GM12878 (cell line): ENCODE measurements around the gene FYB1. TPM values are rescaled to one million over a fixed set of nuclear protein-coding genes. Genes with fewer than 3 reads are reported as not detected.

Experiments used
- ATAC-seq: fragments of 200-7000 bp; cut with Tn5 transposase; 3 replicates; pipeline ENCODE4 v1.9.1; 2020; ENCODE audit warnings: mild to moderate bottlenecking, moderate library complexity
- Bru-seq: library from RNA; stranded (reverse); fragments of 400-500 nt; gene quantifications from one replicate; lab custom pipeline; 2021; lab: Mats Ljungman, UMichigan
- BruChase-seq, 2 experiments: library from RNA; stranded (reverse); fragments of 400-500 nt; gene quantifications; one replicate each; lab custom pipeline; 2021; lab: Mats Ljungman, UMichigan
- BruUV-seq: library from RNA; stranded (reverse); fragments of 400-500 nt; replicated peaks from 2 replicates; lab custom pipeline; 2021; lab: Mats Ljungman, UMichigan
- CTCF ChIA-PET: fragments of 300-600 bp; sonication (Branson Sonifier 250); formaldehyde crosslinking; extraction: SDS; loops from one replicate; lab custom pipeline; 2021; ENCODE audit warnings: inconsistent platforms; lab: Yijun Ruan, JAX
- POLR2A ChIA-PET: fragments of 350-600 bp; formaldehyde crosslinking; extraction: SDS; loops from one replicate; lab custom pipeline; 2021; ENCODE audit warnings: inconsistent platforms; lab: Charles Lee
- RAD21 ChIA-PET: fragments of 300-600 bp; sonication (Branson Sonifier 250); formaldehyde crosslinking; loops from one replicate; lab custom pipeline; 2023; ENCODE audit warnings: antibody characterized with exemption; ENCODE audit not compliant: unreplicated experiment; lab: Charles Lee
- SMC1A ChIA-PET: fragments of 300-600 bp; sonication (Branson Sonifier 250); formaldehyde crosslinking; loops from one replicate; lab custom pipeline; 2023; ENCODE audit not compliant: unreplicated experiment, uncharacterized antibody; lab: Charles Lee
- DNase-seq: peaks from one replicate; pipeline ENCODE4 v3.0.0-alpha.2; 2011; ENCODE audit warnings: low read depth, low spot score
- FAIRE-seq: peaks from 3 replicates; lab custom pipeline; 2011; peaks lifted over from hg19 to GRCh38; lab: Jason Lieb, UNC
- H2AFZ ChIP-seq: 2 replicates; pipeline ENCODE4 v1.6.0; 2011; ENCODE audit warnings: low read depth, low read length, control low read depth; ENCODE audit not compliant: control insufficient read depth
- H3K27ac ChIP-seq: 2 replicates; pipeline ENCODE4 v1.5.1; 2011; ENCODE audit warnings: control low read depth; ENCODE audit not compliant: control insufficient read depth, insufficient read depth
- H3K27me3 ChIP-seq, 2 experiments: replicated peaks in 1 of 2; 2 replicates each; pipeline versions ENCODE4 v1.6.0 to v1.6.1; 2011; ENCODE audit warnings: low read length in 1 of 2; ENCODE audit not compliant: control insufficient read depth in 2 of 2, insufficient read depth in 2 of 2
- H3K36me3 ChIP-seq, 2 experiments: 2 replicates each; pipeline ENCODE4 v1.5.1; 2011; ENCODE audit warnings: low read length in 1 of 2; ENCODE audit not compliant: control insufficient read depth in 2 of 2, insufficient read depth in 2 of 2
- H3K4me1 ChIP-seq: 2 replicates; pipeline ENCODE4 v1.6.1; 2011; ENCODE audit warnings: mild to moderate bottlenecking, low read length, moderate library complexity, mixed read lengths; ENCODE audit not compliant: control insufficient read depth, insufficient read depth
- H3K4me2 ChIP-seq: 2 replicates; pipeline ENCODE4 v1.6.0; 2011; ENCODE audit warnings: control low read depth; ENCODE audit not compliant: control insufficient read depth, insufficient read depth
- H3K4me3 ChIP-seq: fragments of 200-600 bp; sonication (generic); 2 replicates; pipeline ENCODE4 v1.5.1; 2016
- H3K79me2 ChIP-seq: 2 replicates; pipeline ENCODE4 v1.6.0; 2011; ENCODE audit warnings: low read length; ENCODE audit not compliant: control insufficient read depth, insufficient read depth
- H3K9ac ChIP-seq: 2 replicates; pipeline ENCODE4 v1.8.0; 2011; ENCODE audit warnings: low read length, control low read depth, mixed read lengths; ENCODE audit not compliant: control insufficient read depth, insufficient read depth
- H3K9me3 ChIP-seq: replicated peaks from 3 replicates; pipeline ENCODE4 v1.5.1; 2011; ENCODE audit warnings: mild to moderate bottlenecking, low read length; ENCODE audit not compliant: control insufficient read depth, insufficient read depth
- H4K20me1 ChIP-seq: 2 replicates; pipeline ENCODE4 v1.6.0; 2011; ENCODE audit not compliant: control insufficient read depth, insufficient read depth
- MEF2B ChIP-seq: fragments of 450-650 bp; IDR thresholded peaks from 2 replicates; pipeline ENCODE4 v1.6.1; 2018; ENCODE audit warnings: mild to moderate bottlenecking, moderate library complexity; ENCODE audit not compliant: partially characterized antibody, poor library complexity, severe bottlenecking
- REST ChIP-seq: IDR thresholded peaks from 2 replicates; pipeline ENCODE4 v1.6.1; 2012; ENCODE audit warnings: mild to moderate bottlenecking, low read depth, low read length
- SUZ12 ChIP-seq: fragments of 200-600 bp; sonication (generic); IDR thresholded peaks from one replicate; pipeline ENCODE4 v1.6.1; 2018; ENCODE audit warnings: antibody characterized with exemption, mild to moderate bottlenecking; ENCODE audit not compliant: unreplicated experiment
- TAF1 ChIP-seq: IDR thresholded peaks from 2 replicates; pipeline ENCODE4 v1.6.1; 2011; ENCODE audit warnings: mild to moderate bottlenecking, low read depth, low read length, borderline replicate concordance
- WGBS: methylation state at CpG from one replicate; pipeline ENCODE4 v1.1.6; 2016; ENCODE audit warnings: low lambda C conversion rate; ENCODE audit not compliant: insufficient replicate concordance, insufficient coverage; ENCODE audit errors: missing lambda C conversion rate; 5-methylcytosine and 5-hydroxymethylcytosine counted together
- in situ Hi-C: fragments of 300-500 bp; cut with MboI; formaldehyde crosslinking; loops from 9 replicates; pipeline ENCODE4 v1.14.3; 2018; ENCODE audit warnings: mixed read lengths
- intact Hi-C: fragments of 100-400 bp; cut with micrococcal nuclease; formaldehyde crosslinking; loops from one replicate; pipeline ENCODE4 v1.14.2; 2022; ENCODE audit not compliant: unreplicated experiment
- long read RNA-seq, 2 experiments: library from polyadenylated mRNA; unstranded; transcript quantifications; one replicate each; pipeline ENCODE4 v2.0.0, GENCODE V29; 2019 to 2020
- polyA minus RNA-seq, 3 experiments: library from RNA; depleted of rRNA, polyadenylated mRNA; stranded (reverse); fragments of >200 nt; gene quantifications; 2 replicates each; pipeline ENCODE4 v1.2.3, GENCODE V29; 2011
- polyA plus RNA-seq, 11 experiments: library from polyadenylated mRNA; depleted of rRNA in 4 of 11; unstranded in 6 of 11; stranded (reverse) in 5 of 11; fragments of >200 nt; fragmentation: Nextera tagmentation in 4 of 11; fragmentation: Illumina TruSeq in 1 of 11; extraction: Ambion mirVana in 4 of 11; extraction: Trizol in 1 of 11; gene quantifications; 1 replicate in 1 of 11; 2 replicates in 10 of 11; pipeline versions ENCODE4 v1.2.1 to v1.2.3, GENCODE V29; 2011 to 2016; ENCODE audit warnings: inconsistent platforms in 2 of 11, missing spikeins in 2 of 11, low read depth in 1 of 11
- total RNA-seq, 4 experiments: library from RNA; depleted of rRNA in 3 of 4; stranded (reverse); fragments of >200 nt in 3 of 4; fragmentation: Illumina TruSeq in 1 of 4; extraction: Trizol in 1 of 4; gene quantifications; 2 replicates each; pipeline versions ENCODE4 v1.2.1 to v1.2.3, GENCODE V29; 2013 to 2021

The FYB1 gene
- 43.4 and 50.7 TPM in 2 replicates for total RNA-seq (2013; cell fraction: nucleolus; rRNA removed)
- 0.06 and 0.27 TPM in 2 replicates for total RNA-seq (2014; rRNA removed)
- total RNA-seq (2014; rRNA removed; fragmentation: Illumina TruSeq; extraction: Trizol): 0.40 and 0.55 TPM in 2 replicates
- total RNA-seq (2021): 0.26 and 0.56 TPM in 2 replicates
- 0.22 TPM for polyA plus RNA-seq (2011; ENCODE audit: low read depth)
- 4.3 and 5.8 TPM in 2 replicates for polyA plus RNA-seq (2011; rRNA removed)
- polyA plus RNA-seq (2011; cell fraction: cytosol; rRNA removed): 1.3 and 1.7 TPM in 2 replicates
- polyA plus RNA-seq (2011; cell fraction: nucleus; rRNA removed): 2.9 and 3.2 TPM in 2 replicates
- polyA plus RNA-seq (2012): 1.6 and 2.8 TPM in 2 replicates
- 0.10 and 0.18 TPM in 2 replicates for polyA plus RNA-seq (2014; fragmentation: Illumina TruSeq; extraction: Trizol)
- under 1 TPM; 0.24 to 0.92 TPM for polyA plus RNA-seq (2014; fragmentation: Nextera tagmentation; extraction: Ambion mirVana)
- 0.05 and 0.17 TPM in 2 replicates for polyA plus RNA-seq (2014; rRNA removed)
- not detected for polyA plus RNA-seq (2016; fragmentation: Nextera tagmentation; extraction: Ambion mirVana)
- 2.0 and 2.1 TPM in 2 replicates for polyA minus RNA-seq (2011; rRNA and poly(A)+ RNA removed)
- 0.67 and 1.5 TPM in 2 replicates for polyA minus RNA-seq (2011; cell fraction: cytosol; rRNA and poly(A)+ RNA removed)
- polyA minus RNA-seq (2011; cell fraction: nucleus; rRNA and poly(A)+ RNA removed): 3.6 and 4.4 TPM in 2 replicates
- percentile 39 among the genes with signal in this experiment for Bru-seq, nascent RNA
- BruChase-seq, experiment 1, labeled RNA remaining after a 6-hour chase: percentile 33 among the genes with signal in this experiment
- BruChase-seq, experiment 2, labeled RNA remaining after a 2-hour chase: percentile 28 among the genes with signal in this experiment
- long read RNA-seq, experiment 1, partial matches to known transcripts: 1 of 2 reads
- long read RNA-seq, experiment 1, other reads (novel, unspliced or antisense): 1 of 2 reads
- long read RNA-seq, experiment 2, partial matches to known transcripts: 0 of 3 reads
- long read RNA-seq, experiment 2, other reads (novel, unspliced or antisense): 3 of 3 reads

GRCh38 chr5:39219437-39219836 lies at the start of gene FYB1:
Gene FYB1 (minus strand): TSS chr5:39219563. CDS start chr5:39202960, 16,603 bp downstream.
- Histone ChIP-seq H3K9ac (no peak within 1 kb of the TSS), H3K36me3 (no peaks in the 10 kb centered on the region), H3K4me1 (no peaks in the 10 kb centered on the region), H3K27ac (no peak within 1 kb of the TSS), H3K4me2 (no peak within 1 kb of the TSS), H4K20me1 (no peaks in the 10 kb centered on the region), H3K79me2 (no peaks in the 10 kb centered on the region), H3K9me3 (no peaks in the 10 kb centered on the region), H3K4me3 (no peak within 1 kb of the TSS), H2AFZ (no peak within 1 kb of the TSS), H3K27me3 (no peaks in the 10 kb centered on the region)
- CTCF ChIA-PET: interaction anchor here (0.9 to 9.9 kb wide), 9 partner anchors 11 to 328 kb away, joined by 3 to 294 read pairs (median 7); no protein-coding TSS in a partner anchor
- DNase-seq (no peak), ATAC-seq (no peak), FAIRE-seq (no peak)
- 57% methylated on average over 4 of the region's 4 CpGs for WGBS
- in situ Hi-C loops (loop anchor here (5.0 to 10.0 kb wide), 2 partner anchors 63 to 325 kb away; no protein-coding TSS in a partner anchor), intact Hi-C loops (loop anchor here (10.0 kb wide), 2 partner anchors 155 to 225 kb away; no protein-coding TSS in a partner anchor)
- RAD21 ChIA-PET: interaction anchor here (1.0 to 4.8 kb wide), 9 partner anchors 11 to 157 kb away, joined by 3 to 77 read pairs (median 4); no protein-coding TSS in a partner anchor
- TF ChIP-seq REST (no peak), TAF1 (no peak), SUZ12 (no peak), MEF2B (no peak)
- no TSS peak for BruUV-seq
- SMC1A ChIA-PET: interaction anchor here (1.2 to 10.1 kb wide), 8 partner anchors 11 to 157 kb away, joined by 3 to 192 read pairs (median 14); no protein-coding TSS in a partner anchor
- POLR2A ChIA-PET: interaction anchor here (1.5 kb wide), 1 partner anchor 10 kb away, joined by 3 read pairs; no protein-coding TSS in a partner anchor
